ENCODE data around the gene LSM2. TPM values are rescaled to one million over a fixed set of nuclear protein-coding genes. Genes with fewer than 3 reads are reported as not detected.
A peak's percentile ranks its signal among the peaks of the same experiment; 100 is the strongest.

The LSM2 gene
- total RNA-seq, 4 donors from 2014 or later: 27.1 to 70.8 (median 36.6) TPM

DNA sequence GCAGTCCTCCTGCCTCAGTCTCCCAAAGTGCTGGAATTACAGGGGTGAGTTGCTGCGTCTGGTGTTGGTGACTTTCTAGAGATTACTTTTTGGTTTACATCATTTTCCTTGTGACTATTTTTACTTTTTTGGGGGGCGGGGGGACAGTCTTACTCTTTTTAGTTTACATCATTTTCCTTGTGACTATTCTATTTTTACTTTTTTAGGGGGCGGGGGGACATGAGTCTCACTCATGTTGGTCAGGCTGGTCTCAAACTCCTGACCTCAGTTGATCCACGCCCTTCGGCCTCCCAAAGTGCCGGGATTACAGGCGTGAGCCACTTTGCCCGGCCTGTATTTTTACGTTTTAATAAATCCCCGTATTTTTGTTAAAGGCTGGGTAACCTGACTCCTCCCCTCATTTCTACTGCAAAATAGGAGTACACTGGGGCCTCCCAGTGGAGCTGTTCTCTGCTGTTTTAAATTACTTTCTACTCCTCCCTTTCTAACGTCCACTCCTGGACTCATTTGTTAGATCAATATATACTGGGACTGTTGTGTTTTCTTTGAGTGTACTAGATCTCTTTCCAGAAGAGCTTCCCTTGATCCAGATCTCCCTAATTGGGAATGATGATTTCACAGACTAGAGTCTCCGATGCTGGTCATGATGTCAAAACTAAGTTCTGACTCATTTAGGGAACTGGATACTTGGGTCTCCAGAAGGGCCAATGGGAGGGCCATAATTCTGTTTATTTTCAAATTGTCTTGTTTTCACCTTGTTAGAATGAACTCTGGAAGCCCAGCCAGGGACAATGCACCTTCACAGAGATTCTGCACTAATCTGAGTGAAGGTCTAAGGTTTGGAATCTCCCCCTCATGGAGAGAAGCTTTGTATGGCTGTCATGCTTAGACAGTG is 30.0 kb upstream of the LSM2 start:
- no peak for DNase-seq
- peak overlapping the region; percentile 81 to 99 (median 90) for H3K4me3 ChIP-seq
- H3K9me3 ChIP-seq: no peaks in the 10 kb centered on the region
- no peaks in the 10 kb centered on the region for H3K27me3 ChIP-seq
- intact Hi-C loops (cut with DNase I): loop anchor here (10.0 kb wide), 2 partner anchors 102 to 152 kb away; partner anchors contain the start of genes CLIC1 and LY6G5C
- peak overlapping the region; percentile 69 to 98 (median 94) for H3K27ac ChIP-seq
- WGBS, 2 donors: 8 to 22% methylated on average over 12 of the region's 12 CpGs
- peaks cover 17 to 67% (median 45%) of the 10 kb centered on the region in 3 donors for H3K4me1 ChIP-seq
- TF ChIP-seq, protein P1, sequence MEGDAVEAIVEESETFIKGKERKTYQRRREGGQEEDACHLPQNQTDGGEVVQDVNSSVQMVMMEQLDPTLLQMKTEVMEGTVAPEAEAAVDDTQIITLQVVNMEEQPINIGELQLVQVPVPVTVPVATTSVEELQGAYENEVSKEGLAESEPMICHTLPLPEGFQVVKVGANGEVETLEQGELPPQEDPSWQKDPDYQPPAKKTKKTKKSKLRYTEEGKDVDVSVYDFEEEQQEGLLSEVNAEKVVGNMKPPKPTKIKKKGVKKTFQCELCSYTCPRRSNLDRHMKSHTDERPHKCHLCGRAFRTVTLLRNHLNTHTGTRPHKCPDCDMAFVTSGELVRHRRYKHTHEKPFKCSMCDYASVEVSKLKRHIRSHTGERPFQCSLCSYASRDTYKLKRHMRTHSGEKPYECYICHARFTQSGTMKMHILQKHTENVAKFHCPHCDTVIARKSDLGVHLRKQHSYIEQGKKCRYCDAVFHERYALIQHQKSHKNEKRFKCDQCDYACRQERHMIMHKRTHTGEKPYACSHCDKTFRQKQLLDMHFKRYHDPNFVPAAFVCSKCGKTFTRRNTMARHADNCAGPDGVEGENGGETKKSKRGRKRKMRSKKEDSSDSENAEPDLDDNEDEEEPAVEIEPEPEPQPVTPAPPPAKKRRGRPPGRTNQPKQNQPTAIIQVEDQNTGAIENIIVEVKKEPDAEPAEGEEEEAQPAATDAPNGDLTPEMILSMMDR (IDR thresholded peaks at IDR 0.05): peak in 2 of 6 experiments; percentile 5 to 15
- no peak for TF ChIP-seq POLR2A (IDR thresholded peaks at IDR 0.05)
- peaks cover 11 to 53% (median 35%) of the 10 kb centered on the region in 3 donors for H3K36me3 ChIP-seq

DNA sequence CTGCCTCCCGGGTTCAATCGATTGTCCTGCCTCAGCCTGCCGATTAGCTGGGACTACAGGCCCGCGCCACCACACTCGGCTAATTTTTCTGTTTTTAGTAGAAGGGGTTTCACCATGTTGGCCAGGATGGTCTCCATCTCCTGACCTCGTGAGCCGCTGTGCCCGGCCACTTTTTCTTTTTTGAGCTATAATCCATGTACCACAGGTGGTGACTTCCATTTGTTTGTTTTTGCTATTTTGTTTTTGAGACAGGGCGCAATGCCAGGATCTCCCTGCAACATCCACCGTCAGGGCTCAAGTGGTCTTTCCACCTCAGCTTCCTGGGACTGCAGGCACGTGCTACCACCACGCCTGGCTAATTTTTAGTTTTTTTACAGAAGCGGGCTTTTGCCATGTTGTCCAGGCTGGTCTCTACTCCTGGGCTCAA is 29.3 kb upstream of the LSM2 start:
- TF ChIP-seq POLR2A (IDR thresholded peaks at IDR 0.05): no peak
- TF ChIP-seq, protein P1 (IDR thresholded peaks at IDR 0.05): no peak
- intact Hi-C loops (cut with DNase I): loop anchor here (10.0 kb wide), 2 partner anchors 101 to 151 kb away; partner anchors contain the start of genes CLIC1 and LY6G5C
- Histone ChIP-seq H3K9me3 (no peaks in the 10 kb centered on the region), H3K27ac (peak overlapping the region; percentile 69 to 98 (median 94)), H3K36me3 (peaks cover 11 to 47% (median 31%) of the 10 kb centered on the region in 3 donors), H3K4me1 (peaks cover 22 to 73% (median 50%) of the 10 kb centered on the region in 3 donors), H3K4me3 (peak overlapping the region; percentile 81 to 99 (median 90)), H3K27me3 (no peaks in the 10 kb centered on the region)
- DNase-seq: no peak
- WGBS, 2 donors: 2 to 39% methylated on average over 14 of the region's 14 CpGs

DNA sequence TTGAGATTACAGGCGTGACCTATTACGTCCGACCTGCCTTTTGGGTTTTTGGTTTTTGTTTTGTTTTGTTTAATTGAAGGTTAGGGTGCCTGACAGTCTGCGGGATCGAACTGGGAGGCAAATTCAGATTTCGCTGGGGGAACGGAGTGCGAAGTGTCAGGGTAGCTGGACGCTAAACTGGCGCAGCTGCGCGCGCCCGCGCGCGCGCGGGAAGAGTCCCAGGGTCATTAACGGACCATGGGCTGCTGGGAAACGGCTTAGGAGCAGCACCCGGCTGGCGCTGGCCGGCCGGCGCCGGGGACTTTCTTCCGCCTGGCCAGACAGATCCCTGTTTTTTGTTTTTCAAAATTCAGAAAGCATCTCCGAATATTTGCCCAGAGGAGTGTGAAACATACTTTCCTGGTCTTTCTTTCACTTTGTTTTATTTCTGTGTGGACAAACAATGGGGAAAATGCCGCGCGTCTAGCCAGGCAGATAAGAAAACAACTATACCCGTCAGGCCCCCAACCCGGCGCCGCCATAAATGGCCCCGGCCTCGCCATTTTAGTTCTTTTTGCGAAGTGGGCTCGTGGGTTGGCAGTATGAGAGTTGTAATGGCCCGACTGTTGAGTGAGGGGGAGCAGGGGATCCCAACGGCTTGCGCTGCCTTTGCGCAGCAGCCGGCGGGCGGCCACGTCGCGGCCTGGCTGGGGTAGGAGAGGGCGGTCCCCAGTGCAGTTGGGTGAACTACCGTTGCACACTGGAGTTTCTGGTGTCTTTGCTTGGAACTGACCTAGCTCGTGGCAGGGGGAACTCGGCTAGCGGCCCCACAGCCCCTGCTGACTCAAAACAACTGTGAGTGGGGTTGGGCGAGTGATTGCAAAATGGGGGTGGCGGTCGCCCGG is 27.8 kb upstream of the LSM2 start:
- Histone ChIP-seq H3K4me1 (peaks cover 22 to 83% (median 54%) of the 10 kb centered on the region in 3 donors), H3K27me3 (no peaks in the 10 kb centered on the region), H3K9me3 (no peaks in the 10 kb centered on the region), H3K4me3 (peak overlapping the region; percentile 81 to 99 (median 90)), H3K27ac (peak overlapping the region; percentile 92 to 98 (median 96)), H3K36me3 (peaks cover 4 to 33% (median 20%) of the 10 kb centered on the region in 3 donors)
- WGBS, 2 donors: 1% methylated on average over 27 to 43 of the region's 59 CpGs
- peak in 3 of 4 donors; percentile 4 to 57 (median 56) for TF ChIP-seq POLR2A (IDR thresholded peaks at IDR 0.05)
- TF ChIP-seq, protein P1 (IDR thresholded peaks at IDR 0.05): no peak
- intact Hi-C loops (cut with DNase I): loop anchor here (10.0 kb wide), 2 partner anchors 100 to 150 kb away; partner anchors contain the start of genes CLIC1 and LY6G5C
- DNase-seq: peak; percentile 21

DNA sequence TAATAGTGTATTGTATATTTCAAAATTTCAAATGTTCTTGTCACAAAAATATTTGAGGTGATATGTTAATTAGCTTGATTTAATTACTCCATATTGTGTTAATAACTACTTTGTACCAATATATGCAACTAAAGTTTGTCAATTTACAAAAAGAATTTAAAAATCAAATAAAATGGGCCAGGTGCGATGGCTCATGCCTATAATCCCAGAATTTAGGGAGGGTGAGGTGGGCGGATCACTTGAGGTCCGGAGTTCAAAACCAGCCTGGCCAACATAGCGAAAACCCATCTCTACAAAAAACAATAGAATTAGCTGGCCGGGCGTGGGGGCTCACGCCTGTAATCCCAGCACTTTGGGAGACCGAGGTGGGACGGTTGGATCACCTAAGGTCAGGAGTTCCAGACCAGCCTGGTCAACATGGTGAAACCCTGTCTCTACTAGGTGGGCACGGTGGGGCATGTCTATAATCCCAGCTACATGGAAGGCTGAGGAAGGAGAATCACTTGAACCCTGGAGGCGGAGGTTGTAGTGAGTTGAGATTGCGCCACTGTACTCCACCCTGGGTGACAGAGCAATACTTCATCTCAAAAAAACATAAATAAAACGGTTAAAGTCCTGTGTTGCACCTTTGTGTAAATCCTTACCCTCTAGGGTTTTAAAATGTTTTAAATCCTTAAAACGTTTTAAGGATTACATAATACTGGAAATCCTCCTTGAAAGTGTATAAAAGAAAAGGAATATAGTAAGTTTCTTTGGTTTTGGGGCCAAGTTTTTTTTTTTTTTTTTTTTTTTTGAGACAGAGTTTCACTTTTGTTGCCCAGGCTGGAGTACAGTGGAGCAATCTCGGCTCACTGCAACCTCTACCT is 24.8 kb upstream of the LSM2 start:
- Histone ChIP-seq H3K4me1 (peaks cover 6 to 62% (median 34%) of the 10 kb centered on the region in 3 donors), H3K36me3 (peaks cover 0 to 3% (median 0%) of the 10 kb centered on the region in 3 donors), H3K9me3 (no peaks in the 10 kb centered on the region), H3K27me3 (no peaks in the 10 kb centered on the region), H3K4me3 (peak overlapping the region in 3 of 4 donors; percentile 62 to 80 (median 70)), H3K27ac (peak overlapping the region; percentile 56 to 98 (median 81))
- intact Hi-C loops (cut with DNase I): loop anchor here (10.0 kb wide), 2 partner anchors 97 to 147 kb away; partner anchors contain the start of genes CLIC1 and LY6G5C
- DNase-seq: no peak
- TF ChIP-seq, protein P1 (IDR thresholded peaks at IDR 0.05): no peak
- TF ChIP-seq POLR2A (IDR thresholded peaks at IDR 0.05): no peak
- 47 to 51% methylated on average over 15 of the region's 15 CpGs for WGBS, 2 donors
